CD4-positive, alpha-beta T cell treated with Interleukin-17A for 4 hours (primary cell): ENCODE results near the gene UQCR11.
A peak's percentile ranks its signal among the peaks of the same experiment; 100 is the strongest.
"Not testable (repeated sequence)": the region's sequence is repeated elsewhere in the genome, so short reads cannot be mapped to it uniquely, and the experiment has no call there.

ENCODE experiments used
- DNase-seq: peaks from one replicate; pipeline ENCODE4 v3.0.0-alpha.2; 2020; ENCODE audit warnings: mixed read lengths

UQCR11 gene

DNA sequence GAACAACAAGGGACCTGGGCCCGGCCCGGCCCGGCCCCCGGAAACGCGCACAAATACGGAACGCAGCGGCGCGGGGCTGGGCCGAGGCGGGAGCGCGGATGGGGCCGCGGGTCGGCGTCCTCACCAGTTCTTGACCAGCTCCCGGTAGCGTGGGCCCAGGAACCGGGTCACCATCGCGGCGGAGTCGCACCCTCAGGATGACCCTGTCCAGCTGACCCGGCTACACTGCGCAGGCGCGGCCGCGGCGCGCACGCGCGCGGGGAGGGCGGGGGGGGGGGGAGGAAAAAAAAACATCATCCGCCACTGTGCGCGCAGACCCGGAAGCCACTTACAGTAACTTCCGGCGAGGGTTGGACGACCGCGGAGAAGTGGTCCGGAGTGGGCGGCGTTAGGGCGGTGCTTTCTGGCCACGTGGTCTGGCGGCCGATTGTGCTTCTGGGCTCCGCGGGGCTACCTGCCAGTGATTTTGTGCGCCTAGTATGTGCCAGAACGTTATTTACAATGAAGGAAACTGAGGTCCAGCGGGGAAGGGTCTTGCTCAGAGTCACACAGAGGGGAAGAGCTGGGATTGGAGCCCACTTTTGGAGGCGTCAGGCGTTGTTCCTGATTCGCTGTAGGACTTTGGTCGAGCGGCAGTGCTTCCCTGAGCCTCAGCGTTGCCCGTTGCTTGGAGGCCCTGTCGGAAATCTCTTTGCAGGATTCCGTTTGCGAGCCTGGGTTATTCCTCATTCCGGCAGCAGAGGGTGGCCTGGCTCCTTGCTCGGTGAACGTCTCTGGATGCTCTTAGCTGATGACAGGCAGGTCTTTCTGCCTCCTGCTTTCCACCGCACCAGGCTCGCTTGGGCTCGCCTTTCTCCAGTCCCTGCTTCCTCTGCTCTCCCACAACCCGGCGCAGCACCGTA lies at the start of gene UQCR11:
Gene UQCR11, minus strand, starts transcription at position 227 of the 902 bp plus-strand sequence. Its CDS starts 53 bp downstream, at position 174.
- peak; percentile 94 for DNase-seq

DNA sequence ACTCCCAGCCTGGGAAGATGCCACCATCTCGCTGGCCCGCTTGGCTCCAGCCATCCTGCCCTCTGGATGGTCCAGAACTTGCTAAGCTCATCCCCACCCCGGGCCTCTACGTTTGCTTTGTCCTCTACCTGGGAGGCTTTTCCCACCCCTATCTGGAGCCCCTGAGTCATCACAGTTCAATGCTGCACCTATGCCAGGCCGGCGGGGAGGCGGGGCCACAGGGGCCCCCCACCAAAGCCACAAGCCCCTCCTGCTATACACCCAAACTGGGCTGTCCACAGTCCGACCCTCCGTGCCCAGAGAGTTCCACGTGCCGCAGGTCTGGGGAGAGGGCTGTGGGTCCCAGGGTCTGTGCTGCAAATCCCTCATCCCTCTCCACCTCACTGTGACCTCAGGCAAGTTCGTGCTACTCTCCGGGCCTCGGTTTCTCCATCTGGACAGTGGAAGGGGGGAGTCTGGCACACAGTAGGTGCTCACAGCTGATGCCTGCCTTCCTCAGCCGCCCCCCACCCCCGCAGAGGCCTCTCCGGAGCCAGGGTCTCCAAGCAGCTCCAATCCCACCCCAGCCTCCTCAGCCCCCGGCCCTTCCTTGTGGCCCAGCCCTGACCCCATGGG lies 49.0 kb upstream of the UQCR11 start:
- DNase-seq = no peak

DNA sequence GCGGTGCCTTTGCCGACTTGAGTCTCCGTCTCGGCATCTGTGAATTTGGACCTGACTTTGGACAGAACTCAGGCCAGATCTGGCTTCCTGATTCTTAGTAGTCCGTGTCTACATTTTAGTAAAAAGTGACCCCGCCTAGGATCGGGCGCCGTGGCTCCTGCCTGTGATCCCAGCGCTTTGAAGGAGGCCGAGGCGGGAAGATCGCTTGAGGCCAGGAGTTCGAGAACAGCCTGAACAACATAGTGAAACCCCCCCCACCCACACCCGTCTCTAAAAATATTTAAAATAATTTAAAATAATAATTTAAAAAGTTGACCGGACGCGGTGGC lies 48.0 kb upstream of the UQCR11 start:
- no peak for DNase-seq

DNA sequence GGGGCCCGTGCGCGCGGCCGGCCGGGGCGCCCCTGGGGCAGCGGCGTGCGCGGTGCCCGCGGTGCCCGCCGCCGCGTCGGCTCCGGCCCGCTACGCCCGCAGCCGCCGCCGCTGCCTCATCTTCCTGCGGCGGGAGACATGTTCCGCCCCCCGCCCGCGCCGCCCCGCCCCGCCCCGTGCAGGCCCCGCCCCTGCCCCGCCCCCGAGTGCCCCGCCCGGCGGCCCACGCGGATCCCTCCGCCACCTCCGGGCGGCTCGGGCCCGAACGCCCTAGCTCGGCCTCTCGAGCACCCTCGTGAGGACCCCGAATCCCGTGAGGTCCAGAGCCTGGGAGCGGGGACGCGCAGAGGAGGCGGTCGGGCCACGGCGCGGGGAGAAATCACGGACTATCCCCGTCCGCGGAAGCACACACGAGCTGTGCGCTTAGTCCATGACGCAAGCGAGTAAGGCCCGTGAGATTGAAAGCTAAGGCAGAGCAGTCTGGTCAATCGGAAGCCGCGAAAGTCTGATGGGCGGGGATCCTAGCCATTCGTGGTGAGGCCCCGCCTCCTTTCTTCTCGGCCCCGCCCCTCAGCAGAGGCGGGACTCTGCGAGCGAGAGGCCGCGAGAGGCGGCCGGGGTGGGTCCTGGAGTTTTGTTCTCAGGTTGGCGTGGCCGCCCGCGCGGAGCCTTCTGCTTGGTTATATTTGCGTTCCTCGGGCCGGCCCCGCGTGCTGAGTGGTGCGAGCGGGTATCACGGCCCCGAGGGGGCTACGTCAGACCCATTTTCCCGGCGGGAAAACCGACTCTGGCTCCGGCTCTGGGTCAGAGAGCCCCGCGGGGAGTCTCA lies 47.4 kb upstream of the UQCR11 start, which contains the start of gene TCF3:
Gene TCF3, minus strand, starts transcription at position 145 of the 829 bp plus-strand sequence. CDS start 2,367 bp downstream, outside the sequence.
- peak; percentile 99 for DNase-seq

DNA sequence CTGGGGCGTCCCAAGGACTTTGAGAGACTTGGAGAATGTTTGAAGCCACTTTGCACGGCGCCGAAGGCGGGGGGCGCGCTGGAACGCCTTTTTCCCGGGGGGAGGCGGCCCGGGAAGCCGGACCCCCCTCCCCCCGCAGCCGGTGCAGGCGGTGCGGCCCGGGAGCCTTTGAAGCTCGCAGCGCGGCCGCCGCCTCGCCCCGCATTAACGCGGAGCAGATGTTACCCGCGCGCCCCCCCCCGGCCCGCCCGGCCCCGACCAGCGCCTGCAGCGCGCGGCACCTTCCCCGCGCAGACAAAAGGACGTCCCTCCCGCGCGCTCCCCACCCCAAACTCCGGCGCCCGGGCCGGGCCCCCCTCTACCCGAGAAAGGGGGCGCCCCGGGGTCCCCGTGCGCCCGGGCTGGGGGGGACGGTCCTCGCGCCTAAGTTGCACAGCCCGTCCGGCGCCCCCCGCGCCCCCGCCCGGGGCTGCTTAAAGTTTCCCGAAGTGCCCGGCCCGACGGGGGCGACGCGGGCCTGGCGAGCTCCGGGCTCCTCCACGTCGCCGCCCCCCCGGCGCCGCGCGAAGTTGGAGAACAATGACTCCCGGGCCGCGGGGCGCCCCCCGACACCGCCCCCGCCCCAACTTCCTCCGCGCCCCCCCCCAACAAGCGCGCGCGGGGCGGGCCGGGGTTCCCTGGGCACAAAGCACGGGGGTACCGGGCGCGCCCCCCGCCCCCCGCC lies 46.5 kb upstream of the UQCR11 start:
- peak; percentile 71 for DNase-seq

DNA sequence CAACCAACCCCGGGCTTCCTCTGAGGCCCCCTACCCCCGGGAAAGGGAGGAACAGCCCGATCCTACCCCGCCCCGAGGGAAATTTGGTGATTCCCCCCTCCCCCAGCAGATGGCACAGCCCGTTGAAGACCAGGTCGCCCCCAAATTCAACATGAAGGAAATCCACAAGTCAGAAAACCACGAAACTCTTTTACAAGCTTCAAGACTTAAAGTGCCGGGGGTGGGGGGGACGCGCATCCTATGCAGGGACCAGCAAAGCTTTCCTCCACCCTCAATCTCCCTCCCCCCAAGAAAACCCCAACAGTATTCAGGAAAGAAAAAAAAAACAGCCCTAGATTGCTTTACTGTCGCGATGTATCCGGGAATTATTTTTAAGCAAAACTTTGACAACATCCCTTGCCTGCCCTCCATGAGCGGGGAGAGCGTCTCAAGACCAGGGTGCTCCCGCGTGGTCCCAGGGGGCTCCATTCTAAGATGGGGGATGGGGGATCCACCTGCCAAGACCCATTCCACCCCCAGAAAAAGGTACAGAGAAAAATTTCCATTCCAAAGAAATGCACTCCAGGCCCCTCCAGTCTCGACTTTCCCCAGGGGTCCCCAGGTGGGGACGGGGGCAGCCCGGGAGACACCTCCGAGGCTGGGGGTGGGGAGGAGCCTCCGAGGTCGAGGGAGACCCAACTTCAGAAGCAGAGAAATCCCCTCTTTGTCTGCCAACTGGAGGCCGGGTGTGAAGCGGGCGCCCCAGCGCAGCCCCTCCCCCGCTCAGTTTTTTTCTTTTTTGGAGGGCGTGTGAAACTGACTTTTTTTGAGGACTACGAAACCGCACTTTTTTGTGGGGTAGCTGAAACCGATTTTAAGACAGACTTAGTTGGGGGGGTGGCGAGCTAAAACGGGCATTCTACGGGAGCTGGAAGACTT lies 45.6 kb upstream of the UQCR11 start:
- DNase-seq = peak; percentile 70

DNA sequence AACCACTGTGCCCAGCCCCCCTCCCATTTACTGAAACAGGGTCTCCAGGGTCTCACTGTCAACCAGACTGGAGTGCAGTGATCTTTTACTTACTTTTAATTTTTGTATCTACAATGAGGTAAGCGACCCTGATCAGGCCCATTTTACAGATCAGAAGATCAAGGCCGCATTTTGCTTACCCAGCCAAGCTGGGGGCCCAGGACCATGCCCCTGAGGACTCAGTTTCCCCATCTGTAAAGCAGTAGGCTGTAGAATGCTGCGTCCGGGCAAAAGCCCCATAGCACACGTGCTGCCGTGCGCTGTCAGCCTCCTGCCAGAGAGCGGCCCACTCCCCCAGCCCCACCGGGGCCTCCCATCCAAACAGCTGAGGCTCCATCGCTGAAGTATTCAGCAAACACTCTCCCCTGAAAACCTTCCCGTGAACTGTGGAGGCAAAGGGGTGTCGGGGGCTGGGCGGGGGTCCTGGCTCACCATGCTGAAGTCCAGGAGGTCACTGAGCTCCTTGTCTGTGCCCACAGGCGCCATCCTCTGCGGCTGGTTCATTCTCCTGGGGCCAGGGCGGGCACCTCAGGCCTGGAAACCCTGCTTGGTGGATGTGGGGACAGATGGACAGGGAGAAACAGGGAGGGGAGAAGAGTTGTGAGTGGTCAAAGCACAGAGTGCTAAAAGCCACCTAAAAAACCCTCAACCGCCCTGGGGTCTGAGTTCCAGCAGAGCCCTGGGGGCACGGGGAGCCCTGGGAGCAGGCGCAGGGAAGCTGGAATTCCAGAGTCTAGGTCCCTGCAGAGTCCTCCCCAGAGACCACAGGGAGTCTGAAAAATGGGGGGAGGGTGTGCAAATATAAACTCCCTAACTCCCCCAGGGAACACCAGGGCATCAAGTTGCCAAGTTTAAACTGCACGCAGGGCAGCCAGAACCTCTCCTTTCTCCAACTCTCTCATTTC lies 44.7 kb upstream of the UQCR11 start:
- DNase-seq = no peak

DNA sequence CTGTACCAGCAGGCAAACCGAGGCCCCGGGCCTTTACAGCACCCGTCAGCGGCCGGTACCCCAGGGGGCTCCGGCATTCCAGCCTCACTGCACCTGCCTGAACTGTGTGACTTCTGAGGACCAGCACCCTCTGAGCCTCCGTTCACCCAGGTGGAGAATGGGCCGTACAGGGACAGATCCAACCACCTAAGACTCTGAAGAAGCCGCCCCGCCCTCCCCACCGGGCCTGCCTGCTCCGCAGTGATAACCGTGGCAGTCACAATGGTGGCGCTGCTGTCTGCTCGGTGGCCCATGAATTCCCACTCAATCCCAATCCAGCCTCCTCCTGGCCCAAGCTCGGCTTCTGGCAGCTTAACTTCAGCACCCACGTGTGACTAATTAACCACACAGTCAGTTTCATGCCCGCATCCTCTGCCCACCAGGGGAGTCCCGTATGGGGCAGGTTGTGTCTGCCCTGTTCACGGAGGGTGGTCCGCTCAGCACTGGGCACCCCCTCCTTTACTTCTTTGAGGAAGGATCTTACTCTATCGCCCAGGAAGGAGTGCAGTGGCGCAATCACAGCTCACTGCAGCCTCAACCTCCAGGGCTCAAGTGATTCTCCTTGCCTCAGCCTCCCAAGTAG lies 43.8 kb upstream of the UQCR11 start:
- no peak for DNase-seq

DNA sequence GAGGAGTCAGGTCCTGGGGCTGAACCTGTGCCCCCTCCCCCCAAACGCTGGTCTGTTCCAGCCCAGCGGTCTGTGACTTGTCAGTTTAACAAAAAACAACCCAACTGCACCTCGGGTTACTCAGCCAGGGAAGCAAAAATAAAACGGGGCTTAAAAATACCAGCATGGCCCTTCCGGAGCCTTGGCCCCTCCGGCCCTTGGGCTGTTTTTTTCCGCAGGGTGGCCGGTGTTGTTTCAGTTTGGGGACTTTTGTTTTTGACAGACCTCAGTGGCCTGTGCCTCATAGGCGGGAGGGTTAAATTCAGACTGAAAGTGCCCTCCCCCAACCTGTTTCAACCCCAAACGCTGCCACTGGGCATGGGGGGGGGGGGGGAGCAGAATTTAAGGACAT lies 43.2 kb upstream of the UQCR11 start:
- no peak for DNase-seq

DNA sequence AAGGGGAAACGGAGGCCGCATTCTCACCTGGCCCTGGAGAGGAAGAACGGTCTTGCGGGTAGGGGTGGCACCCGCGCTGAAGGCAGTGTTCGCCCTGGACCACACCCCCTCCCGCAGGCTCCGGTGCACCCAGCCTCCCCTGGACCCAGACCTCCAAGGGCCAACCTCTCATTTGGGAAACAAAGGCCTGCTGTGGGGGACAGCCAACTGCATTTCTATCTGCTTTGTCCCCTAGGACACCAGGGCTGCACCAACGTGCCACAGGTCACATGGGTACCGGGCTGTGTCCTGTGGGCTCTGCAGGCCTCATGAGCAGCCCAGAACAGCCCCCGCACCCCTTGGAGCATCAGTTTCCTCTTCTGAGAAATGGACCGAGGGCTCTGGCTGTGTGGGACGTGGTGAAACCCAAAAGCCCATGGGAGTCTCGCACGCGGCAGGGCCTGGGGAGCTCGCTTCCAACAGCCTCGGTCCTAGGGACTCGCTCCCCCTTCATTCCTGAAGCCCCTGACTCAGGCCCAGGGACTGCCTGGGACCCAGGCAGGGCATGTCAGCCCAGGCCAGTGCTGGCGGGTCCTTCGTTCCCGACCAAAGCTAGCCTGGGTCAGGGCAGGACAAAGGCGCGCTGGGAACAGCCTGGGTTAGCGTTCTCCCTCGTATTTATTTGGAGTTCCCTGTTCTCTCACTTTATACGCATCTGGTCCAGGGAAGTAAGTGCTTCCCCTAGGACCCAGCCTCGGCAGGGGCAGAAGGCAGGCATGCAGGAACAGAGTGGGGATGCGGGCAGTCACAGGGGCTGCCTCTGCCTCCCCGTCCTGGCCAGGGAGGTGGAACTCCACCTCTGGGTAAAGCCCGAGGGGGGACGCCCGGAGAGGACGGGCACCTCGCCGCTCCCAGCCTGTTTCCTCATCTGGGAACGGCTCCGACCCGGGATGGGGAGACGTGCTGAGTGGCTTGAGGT lies 42.5 kb upstream of the UQCR11 start:
- DNase-seq = no peak

DNA sequence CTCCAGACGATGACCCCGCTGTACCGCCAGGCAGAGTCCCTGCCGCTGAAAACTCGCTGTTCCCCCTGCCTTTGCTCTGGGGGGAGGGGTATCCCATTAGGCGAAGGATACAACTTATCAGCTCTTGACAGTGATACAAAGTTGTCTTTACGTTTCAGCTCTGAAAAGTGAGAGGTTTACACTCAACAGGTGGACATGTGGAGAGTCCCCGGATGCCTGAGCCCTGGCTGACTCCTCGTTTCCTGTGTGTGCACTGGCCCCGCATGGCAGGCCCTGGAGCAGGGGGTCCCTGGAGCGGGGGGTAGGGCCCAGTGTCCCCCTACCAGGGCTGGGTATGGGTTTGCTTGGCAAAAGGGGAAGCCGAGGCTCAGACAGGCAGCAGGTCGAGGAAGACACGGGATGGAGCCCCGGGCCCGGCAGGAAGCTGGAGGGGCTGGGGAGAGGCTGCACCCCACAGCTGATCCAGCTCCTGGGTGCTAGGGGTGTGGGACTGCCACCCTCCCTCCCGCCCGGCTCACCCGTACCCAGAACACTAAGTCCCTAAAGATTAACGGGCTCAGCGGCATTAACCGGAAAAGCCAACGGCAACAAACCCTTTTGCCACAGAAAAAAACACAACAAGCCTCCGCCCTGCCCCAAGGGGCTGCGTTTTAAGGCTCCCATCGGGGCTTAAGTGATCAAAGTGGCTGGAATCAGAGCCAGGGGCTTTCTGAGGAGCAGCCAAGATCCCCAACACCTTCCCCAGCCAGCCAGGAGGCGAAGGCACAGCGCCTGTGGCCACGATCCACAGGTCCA lies 41.6 kb upstream of the UQCR11 start:
- no peak for DNase-seq

DNA sequence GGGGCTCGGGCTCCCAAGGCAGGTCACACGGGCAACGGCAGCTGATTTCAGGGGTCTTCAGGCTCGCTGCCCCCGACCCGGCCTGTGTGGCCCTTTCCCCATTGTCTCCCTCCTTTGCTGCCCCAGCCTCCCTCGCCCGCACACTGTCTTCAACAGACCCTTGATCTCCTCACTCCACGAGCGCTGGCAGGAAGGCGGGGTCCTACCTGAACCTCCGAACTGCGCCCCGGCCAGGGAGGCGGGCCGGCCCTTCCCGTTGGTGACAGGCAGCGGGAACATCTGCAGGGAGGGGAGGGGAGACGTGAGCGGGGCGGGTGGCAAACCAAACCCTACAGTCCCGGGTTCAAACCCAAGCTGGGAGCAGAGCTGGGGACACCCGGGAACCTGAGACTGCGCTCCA lies 40.9 kb upstream of the UQCR11 start:
- DNase-seq = no peak

DNA sequence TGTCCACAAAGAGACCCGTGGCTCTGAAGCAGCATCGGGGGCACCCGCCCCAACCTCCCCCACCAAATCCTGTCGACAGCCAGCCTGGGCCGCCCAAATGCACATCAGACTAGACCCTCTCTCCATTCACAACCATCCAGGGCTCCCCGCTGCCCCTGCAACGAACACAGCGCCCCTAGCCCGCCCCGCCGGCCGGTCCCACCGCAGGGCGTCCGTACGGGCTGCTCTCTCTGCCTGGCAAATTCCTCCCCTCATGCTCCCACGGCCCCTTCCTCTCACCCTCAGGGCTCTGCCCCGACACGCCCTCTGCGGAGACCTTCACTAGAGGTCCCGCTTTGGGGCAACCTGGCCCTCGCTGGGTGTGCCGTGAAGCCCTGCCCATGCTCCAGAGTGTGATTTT lies 40.0 kb upstream of the UQCR11 start:
- no peak for DNase-seq

DNA sequence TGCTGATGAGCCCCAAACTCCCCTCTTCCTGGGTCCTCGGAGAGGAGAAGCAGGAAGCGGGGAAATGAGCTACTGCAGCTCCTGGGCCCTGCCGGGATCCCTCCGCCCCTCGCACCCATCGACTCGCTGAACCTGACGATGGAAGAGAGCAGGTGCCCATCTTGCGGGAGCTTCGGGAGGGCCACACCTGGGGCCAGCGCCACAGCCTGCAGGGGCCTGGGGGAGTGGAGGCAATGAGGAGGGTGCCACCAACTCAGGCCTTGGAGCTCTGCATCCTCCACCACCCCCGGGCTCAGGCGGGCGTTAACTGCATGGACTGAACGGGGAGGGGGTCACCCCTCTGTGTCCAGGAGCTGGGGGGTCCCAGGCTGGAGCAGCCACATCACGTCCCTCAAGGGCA lies 38.8 kb upstream of the UQCR11 start:
- DNase-seq = no peak

DNA sequence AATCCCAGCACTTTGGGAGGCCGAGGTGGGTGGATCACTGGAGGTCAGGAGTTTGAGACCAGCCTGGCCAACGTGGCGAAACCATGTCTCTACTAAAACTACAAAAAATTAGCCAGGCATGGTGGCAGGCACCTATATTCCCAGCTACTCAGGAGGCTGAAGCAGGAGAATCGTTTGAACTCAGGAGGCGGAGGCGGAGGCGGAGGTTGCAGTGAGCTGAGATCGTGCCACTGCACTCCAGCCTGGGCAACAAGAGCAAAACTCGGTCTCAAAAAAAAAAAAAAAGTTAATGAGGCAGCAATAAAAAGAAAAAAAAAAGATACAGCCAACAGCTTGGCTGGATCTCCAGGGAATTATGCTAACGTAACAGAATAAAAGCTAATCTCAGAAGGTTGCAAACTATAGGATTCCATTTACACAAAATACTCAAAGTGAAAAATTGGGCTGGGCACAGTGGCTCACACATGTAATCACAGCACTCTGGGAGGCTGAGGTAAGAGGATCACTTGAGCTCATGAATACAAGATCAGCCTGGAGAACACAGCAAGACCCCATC lies 35.7 kb upstream of the UQCR11 start:
- not testable (repeated sequence) for DNase-seq

DNA sequence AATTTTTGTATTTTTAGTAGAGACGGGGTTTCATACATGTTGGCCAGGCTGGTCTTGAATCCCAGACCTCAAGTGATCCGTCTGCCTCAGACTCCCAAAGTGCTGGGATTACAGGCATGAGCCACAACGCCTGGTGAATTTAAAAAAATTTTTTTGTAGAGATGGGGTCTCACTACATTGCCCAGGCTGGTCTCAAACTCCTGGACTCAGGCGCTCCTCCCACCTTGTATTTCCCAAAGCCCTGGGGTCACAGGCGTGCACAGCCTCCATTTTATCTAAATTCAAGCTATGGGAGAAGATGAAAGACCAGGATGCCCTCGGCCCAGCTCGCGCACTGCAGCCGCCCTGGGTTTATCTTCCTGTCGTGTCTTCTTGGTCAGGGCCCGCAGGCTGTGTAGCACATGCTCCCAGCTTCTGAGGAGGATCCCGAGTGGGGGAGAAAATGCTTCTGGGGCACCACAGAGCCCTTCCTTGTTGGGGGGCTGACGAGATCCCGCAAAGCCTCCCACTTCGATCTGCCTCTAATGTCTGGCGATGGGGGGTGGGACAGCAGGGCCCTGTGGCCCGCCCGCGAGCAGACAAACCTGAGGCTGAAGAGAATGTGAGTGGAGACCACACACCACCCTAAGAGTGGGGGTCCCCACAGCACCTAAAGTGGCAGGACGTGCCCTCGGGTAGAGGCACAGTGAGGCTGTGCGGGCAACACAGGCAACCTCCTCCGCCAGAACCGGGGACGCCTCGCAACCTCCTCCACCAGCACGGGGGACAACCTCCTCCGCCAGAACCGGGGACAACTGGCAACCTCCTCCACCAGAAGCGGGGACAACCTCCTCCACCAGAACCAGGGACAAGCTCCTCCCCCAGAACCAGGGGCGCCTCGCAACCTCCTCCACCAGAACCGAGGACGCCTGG lies 31.3 kb upstream of the UQCR11 start:
- no peak for DNase-seq

DNA sequence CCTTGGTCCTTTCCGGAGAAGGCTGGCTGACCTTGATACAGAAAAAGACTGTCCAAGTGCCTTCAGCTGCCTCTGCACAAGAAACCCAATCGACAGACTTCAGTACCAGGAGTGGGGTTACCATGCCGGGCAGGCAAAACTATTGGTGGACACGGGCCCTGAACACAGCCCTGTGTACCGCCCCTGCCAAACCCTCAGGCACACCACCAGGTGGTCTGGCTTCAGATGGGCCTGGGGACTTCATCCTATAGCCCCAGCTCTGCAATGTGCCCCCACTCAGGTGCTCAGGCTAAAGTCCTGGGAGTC lies 29.6 kb upstream of the UQCR11 start:
- no peak for DNase-seq
